Mammary epithelial cell (primary cell): Measurements from ENCODE around the gene ITPKA.

ENCODE experiments used
- CTCF ChIP-seq, 2 donors: IDR thresholded peaks in 1 of 2; conservative IDR thresholded peaks in 1 of 2; 2 replicates each; pipeline ENCODE4 v1.5.1; 2011 to 2012; ENCODE audit warnings: inconsistent platforms in 2 of 2, low read length in 2 of 2, mild to moderate bottlenecking in 2 of 2, control low read depth in 1 of 2, low read depth in 1 of 2; ENCODE audit not compliant: insufficient read depth in 1 of 2; ENCODE audit errors: extremely low read depth in 1 of 2
- EZH2 ChIP-seq: IDR thresholded peaks from 2 replicates; pipeline ENCODE4 v1.6.1; 2012; ENCODE audit warnings: low read length, inconsistent platforms, borderline replicate concordance

GRCh38 chr15:41504751-41505492, 11.2 kb downstream of the ITPKA start:
- no peak for TF ChIP-seq CTCF (conservative IDR thresholded peaks at IDR 0.05 in 1 of 2, IDR thresholded peaks at IDR 0.05 in 1 of 2; ENCODE audit: extremely low read depth in 1 of 2, insufficient read depth in 1 of 2, low read depth in 1 of 2, low read length in 2 of 2)
- TF ChIP-seq EZH2: no peak
